ENCODE results near the gene IGF1R. TPM values are rescaled to one million over a fixed set of nuclear protein-coding genes. Genes with fewer than 3 reads are reported as not detected.

The IGF1R gene
- total and polyA plus RNA-seq, 4 donors = 5.9 to 154 (median 27.6) TPM

DNA sequence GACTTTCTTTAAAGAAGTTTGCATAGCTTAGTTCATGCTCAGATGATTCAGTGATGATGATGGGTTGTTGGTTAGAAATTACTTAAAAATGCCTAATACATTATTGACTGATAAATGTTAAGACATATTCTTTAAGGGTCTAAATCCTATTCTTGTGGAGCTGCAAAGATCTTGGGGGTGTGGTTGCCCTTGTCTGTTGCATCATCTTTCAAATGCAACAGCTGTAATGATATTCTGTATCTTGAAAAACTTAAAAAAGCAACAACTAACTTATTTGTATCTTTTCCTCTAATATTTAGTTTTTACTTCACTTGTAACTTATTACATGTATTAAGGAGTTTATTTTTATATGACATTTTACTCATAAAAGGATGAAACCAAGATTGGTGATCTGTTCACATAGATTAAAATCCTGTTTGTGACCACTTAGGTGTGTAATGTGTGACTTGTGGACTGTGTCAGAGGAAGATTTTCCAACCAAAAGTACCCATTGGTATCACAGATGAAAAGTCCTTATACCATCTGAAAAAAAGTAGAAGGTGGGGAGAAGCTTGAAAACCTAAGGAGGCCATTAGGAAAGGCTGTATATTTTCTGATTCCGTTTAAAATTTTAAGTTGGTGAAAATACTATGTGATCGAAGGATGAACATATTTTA, 142.8 kb downstream of the IGF1R start:
- H3K27ac ChIP-seq (ENCODE audit: low read depth in 1 of 2, low read length in 1 of 2) = no peak overlapping the region
- ATAC-seq (ENCODE audit: insufficient read depth, low FRiP score) (no peak), DNase-seq (no peak)
- WGBS, 2 donors = 96 to 97% methylated on average over 2 of the region's 2 CpGs
- no peak for TF ChIP-seq CTCF (IDR thresholded peaks at IDR 0.05; ENCODE audit: control extremely low read depth, extremely low read depth)
- H3K4me3 ChIP-seq = no peak overlapping the region
- H3K9me3 ChIP-seq (ENCODE audit: control insufficient read depth in 4 of 4, insufficient read depth in 3 of 4, low read length in 3 of 4) = no peaks in the 10 kb centered on the region
- no peaks in the 10 kb centered on the region for H3K36me3 ChIP-seq (ENCODE audit: control insufficient read depth in 4 of 4, insufficient read depth in 4 of 4, low read length in 4 of 4)
- H3K4me1 ChIP-seq (ENCODE audit: control insufficient read depth in 5 of 5, insufficient read depth in 5 of 5, low read length in 5 of 5) = peaks cover 12 to 45% (median 22%) of the 10 kb centered on the region in 5 donors
- H3K27me3 ChIP-seq (ENCODE audit: control insufficient read depth in 3 of 3, insufficient read depth in 3 of 3, low read length in 2 of 3) = no peaks in the 10 kb centered on the region
- H3K9ac ChIP-seq (ENCODE audit: insufficient read depth in 1 of 2, low read length in 2 of 2) = no peak overlapping the region

- H3K27ac ChIP-seq (ENCODE audit: low read depth in 1 of 2, low read length in 1 of 2) = no peak overlapping the region
- no peaks in the 10 kb centered on the region for H3K36me3 ChIP-seq (ENCODE audit: control insufficient read depth in 4 of 4, insufficient read depth in 4 of 4, low read length in 4 of 4)
- no peak for TF ChIP-seq CTCF (IDR thresholded peaks at IDR 0.05; ENCODE audit: control extremely low read depth, extremely low read depth)
- H3K4me1 ChIP-seq (ENCODE audit: control insufficient read depth in 5 of 5, insufficient read depth in 5 of 5, low read length in 5 of 5) = peaks cover 12 to 50% (median 22%) of the 10 kb centered on the region in 5 donors
- H3K9ac ChIP-seq (ENCODE audit: insufficient read depth in 1 of 2, low read length in 2 of 2) = no peak overlapping the region
- ATAC-seq (ENCODE audit: insufficient read depth, low FRiP score) (no peak), DNase-seq (no peak)
- H3K9me3 ChIP-seq (ENCODE audit: control insufficient read depth in 4 of 4, insufficient read depth in 3 of 4, low read length in 3 of 4) = no peaks in the 10 kb centered on the region
- no peak overlapping the region for H3K4me3 ChIP-seq
- no peaks in the 10 kb centered on the region for H3K27me3 ChIP-seq (ENCODE audit: control insufficient read depth in 3 of 3, insufficient read depth in 3 of 3, low read length in 2 of 3)
These were observed 143.8 kb downstream of the IGF1R start for GRCh38 chr15:98792117-98792516.

DNA sequence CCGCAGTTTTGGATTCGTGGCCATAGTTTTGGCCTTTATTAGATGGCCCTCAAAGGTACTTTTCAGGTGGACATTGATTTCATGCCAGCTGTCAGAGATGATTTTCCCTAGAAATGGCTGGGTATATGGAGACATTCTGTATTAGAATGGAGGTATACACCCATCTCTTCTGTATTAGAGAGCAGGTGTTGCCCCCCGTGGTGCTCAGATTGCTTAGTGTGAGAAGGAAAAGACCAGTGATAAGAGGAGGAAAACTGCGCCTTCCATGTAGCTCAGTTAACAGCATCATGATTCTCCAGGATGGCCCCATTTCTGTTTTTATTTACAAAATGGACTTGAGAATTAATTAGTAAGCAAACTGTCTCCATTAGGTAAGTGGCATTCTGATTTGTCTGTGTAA, 145.9 kb downstream of the IGF1R start:
- no peaks in the 10 kb centered on the region for H3K36me3 ChIP-seq (ENCODE audit: control insufficient read depth in 4 of 4, insufficient read depth in 4 of 4, low read length in 4 of 4)
- TF ChIP-seq CTCF (IDR thresholded peaks at IDR 0.05; ENCODE audit: control extremely low read depth, extremely low read depth) = no peak
- no peak overlapping the region for H3K4me3 ChIP-seq
- H3K4me1 ChIP-seq (ENCODE audit: control insufficient read depth in 5 of 5, insufficient read depth in 5 of 5, low read length in 5 of 5) = peaks cover 14 to 48% (median 16%) of the 10 kb centered on the region in 5 donors
- H3K27me3 ChIP-seq (ENCODE audit: control insufficient read depth in 3 of 3, insufficient read depth in 3 of 3, low read length in 2 of 3) = no peaks in the 10 kb centered on the region
- H3K27ac ChIP-seq (ENCODE audit: low read depth in 1 of 2, low read length in 1 of 2) = no peak overlapping the region
- H3K9me3 ChIP-seq (ENCODE audit: control insufficient read depth in 4 of 4, insufficient read depth in 3 of 4, low read length in 3 of 4) = no peaks in the 10 kb centered on the region
- 95 to 96% methylated on average over 4 of the region's 4 CpGs for WGBS, 2 donors
- DNase-seq = no peak
- H3K9ac ChIP-seq (ENCODE audit: insufficient read depth in 1 of 2, low read length in 2 of 2) = no peak overlapping the region
- no peak for ATAC-seq (ENCODE audit: insufficient read depth, low FRiP score)

DNA sequence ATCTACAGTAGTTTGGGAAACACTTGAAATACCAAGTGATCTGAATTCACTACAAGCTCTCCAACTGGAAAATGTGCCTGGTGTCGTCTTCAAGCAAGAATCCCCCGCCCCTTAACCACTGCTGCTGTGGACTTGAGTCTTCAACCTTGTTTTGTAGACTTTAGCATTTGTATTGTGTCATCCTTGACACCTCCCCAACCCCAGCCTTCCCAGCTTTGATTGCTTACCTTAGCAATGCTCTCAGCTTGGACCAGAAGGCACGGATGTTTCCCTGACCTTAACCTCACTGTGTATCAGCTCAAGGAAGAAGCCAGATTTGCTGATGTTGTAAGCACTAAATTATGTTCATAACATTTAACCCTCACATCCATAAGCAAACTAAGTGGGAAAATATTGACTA, 146.4 kb downstream of the IGF1R start:
- Histone ChIP-seq H3K4me1 (ENCODE audit: control insufficient read depth in 5 of 5, insufficient read depth in 5 of 5, low read length in 5 of 5) (peaks cover 18 to 53% (median 21%) of the 10 kb centered on the region in 5 donors), H3K27ac (ENCODE audit: low read depth in 1 of 2, low read length in 1 of 2) (no peak overlapping the region), H3K36me3 (ENCODE audit: control insufficient read depth in 4 of 4, insufficient read depth in 4 of 4, low read length in 4 of 4) (no peaks in the 10 kb centered on the region), H3K27me3 (ENCODE audit: control insufficient read depth in 3 of 3, insufficient read depth in 3 of 3, low read length in 2 of 3) (no peaks in the 10 kb centered on the region), H3K9me3 (ENCODE audit: control insufficient read depth in 4 of 4, insufficient read depth in 3 of 4, low read length in 3 of 4) (no peaks in the 10 kb centered on the region), H3K9ac (ENCODE audit: insufficient read depth in 1 of 2, low read length in 2 of 2) (no peak overlapping the region), H3K4me3 (no peak overlapping the region)
- peak in 1 of 3 donors; percentile 41 for DNase-seq
- no peak for TF ChIP-seq CTCF (IDR thresholded peaks at IDR 0.05; ENCODE audit: control extremely low read depth, extremely low read depth)
- no peak for ATAC-seq (ENCODE audit: insufficient read depth, low FRiP score)
- 64 to 73% methylated on average over 3 of the region's 3 CpGs for WGBS, 2 donors

All from lung (tissue), 12 donors.